Endothelial cell of umbilical vein (primary cell): ENCODE measurements around the gene LRRC8B. TPM values are rescaled to one million over a fixed set of nuclear protein-coding genes. Genes with fewer than 3 reads are reported as not detected.

Experiments
- BruUV-seq: library from RNA; stranded (reverse); fragments of 400-500 nt; replicated peaks from 2 replicates; lab custom pipeline; 2021; lab: Mats Ljungman, UMichigan
- CTCF ChIA-PET: fragments of 300-600, 350-600 bp; sonication (Branson Sonifier 250); formaldehyde crosslinking; loops from one replicate; lab custom pipeline; 2021; ENCODE audit warnings: antibody characterized with exemption, inconsistent platforms; lab: Charles Lee
- POLR2A ChIA-PET: fragments of 300-600, 350-600 bp; sonication (Branson Sonifier 250); formaldehyde crosslinking; loops from one replicate; lab custom pipeline; 2021; ENCODE audit warnings: antibody characterized with exemption, inconsistent platforms; lab: Charles Lee
- DNase-seq: peaks from one replicate; pipeline ENCODE4 v3.0.0-alpha.2; 2011; ENCODE audit warnings: low read depth, low spot score
- FAIRE-seq: peaks from 2 replicates; lab custom pipeline; 2011; peaks lifted over from hg19 to GRCh38; lab: Jason Lieb, UNC
- H2AFZ ChIP-seq: 2 replicates; pipeline ENCODE4 v1.6.0; 2012; ENCODE audit warnings: low read depth, low read length, control low read depth, inconsistent platforms
- H3K27ac ChIP-seq: 2 replicates; pipeline ENCODE4 v1.5.1; 2011; ENCODE audit warnings: low read depth, mild to moderate bottlenecking, control low read depth, low read length, moderate library complexity; ENCODE audit not compliant: insufficient read depth
- H3K27me3 ChIP-seq, 2 experiments: 2 replicates each; pipeline versions ENCODE4 v1.6.0 to v1.6.1; 2011; ENCODE audit warnings: low read length in 2 of 2, mixed read lengths in 1 of 2; ENCODE audit not compliant: control insufficient read depth in 2 of 2, insufficient read depth in 2 of 2
- H3K36me3 ChIP-seq, 2 experiments: 2 replicates in 1 of 2; 3 replicates in 1 of 2; pipeline ENCODE4 v1.5.1; 2011; ENCODE audit warnings: low read length in 2 of 2, mild to moderate bottlenecking in 1 of 2, moderate library complexity in 1 of 2; ENCODE audit not compliant: control insufficient read depth in 2 of 2, insufficient read depth in 2 of 2; ENCODE audit errors: extremely low read depth in 1 of 2
- H3K4me1 ChIP-seq: 3 replicates; pipeline ENCODE4 v1.5.1; 2011; ENCODE audit warnings: mild to moderate bottlenecking, low read length; ENCODE audit not compliant: control insufficient read depth, insufficient read depth; ENCODE audit errors: extremely low read depth
- H3K4me2 ChIP-seq: 2 replicates; pipeline ENCODE4 v1.6.1; 2011; ENCODE audit warnings: low read length, control low read depth, mixed read lengths; ENCODE audit not compliant: insufficient read depth
- H3K4me3 ChIP-seq, 3 experiments: fragments of 200-600 bp in 1 of 3; sonication (generic), shearing (Covaris generic) in 1 of 3; replicated peaks in 1 of 3; 2 replicates each; pipeline ENCODE4 v1.5.1; 2011 to 2016; ENCODE audit warnings: control low read depth in 3 of 3, low read length in 3 of 3, mild to moderate bottlenecking in 2 of 3, inconsistent platforms in 1 of 3, low read depth in 1 of 3, moderate library complexity in 1 of 3; ENCODE audit not compliant: insufficient read depth in 1 of 3
- H3K79me2 ChIP-seq: 2 replicates; pipeline ENCODE4 v1.6.0; 2012; ENCODE audit warnings: low read length, inconsistent platforms; ENCODE audit not compliant: control insufficient read depth, insufficient read depth
- H3K9ac ChIP-seq: replicated peaks from 2 replicates; pipeline ENCODE3; 2011; ENCODE audit warnings: low read length, control low read depth; ENCODE audit not compliant: insufficient read depth; ENCODE audit errors: extremely low read depth
- H3K9me1 ChIP-seq: replicated peaks from 3 replicates; pipeline ENCODE4 v1.6.0; 2011; ENCODE audit warnings: mild to moderate bottlenecking, low read length; ENCODE audit not compliant: control insufficient read depth, insufficient read depth; ENCODE audit errors: extremely low read depth
- H3K9me3 ChIP-seq: replicated peaks from 2 replicates; pipeline ENCODE4 v1.5.1; 2012; ENCODE audit warnings: low read length, inconsistent platforms; ENCODE audit not compliant: control insufficient read depth, insufficient read depth
- H4K20me1 ChIP-seq: replicated peaks from 2 replicates; pipeline ENCODE3; 2011; ENCODE audit warnings: mild to moderate bottlenecking, low read length; ENCODE audit not compliant: control insufficient read depth, insufficient read depth; ENCODE audit errors: extremely low read depth
- EZH2 ChIP-seq: IDR thresholded peaks from 2 replicates; pipeline ENCODE4 v1.6.1; 2012; ENCODE audit warnings: borderline replicate concordance, low read depth, mild to moderate bottlenecking, moderate library complexity, low read length, inconsistent platforms; ENCODE audit not compliant: severe bottlenecking
- FOS ChIP-seq: IDR thresholded peaks from 2 replicates; pipeline ENCODE4 v1.6.1; 2011; ENCODE audit warnings: mild to moderate bottlenecking, low read length, moderate library complexity, borderline replicate concordance; ENCODE audit not compliant: insufficient read depth
- GATA2 ChIP-seq: IDR thresholded peaks from 2 replicates; pipeline ENCODE4 v1.7.0; 2011; ENCODE audit warnings: low read depth, mild to moderate bottlenecking, moderate library complexity, mixed read lengths, low read length; ENCODE audit not compliant: insufficient read length, insufficient read depth
- JUN ChIP-seq: IDR thresholded peaks from 2 replicates; pipeline ENCODE4 v1.6.1; 2011; ENCODE audit warnings: borderline replicate concordance, low read depth; ENCODE audit not compliant: insufficient read length, insufficient read depth
- MYC ChIP-seq: IDR thresholded peaks from one replicate; pipeline ENCODE4 v1.6.1; 2011; ENCODE audit warnings: mild to moderate bottlenecking, low read depth, low read length
- POLR2A ChIP-seq: IDR thresholded peaks from 2 replicates; pipeline ENCODE4 v1.6.1; 2012; ENCODE audit warnings: low read depth, mild to moderate bottlenecking, control low read depth, low read length
- POLR2AphosphoS5 ChIP-seq: IDR thresholded peaks from 2 replicates; pipeline ENCODE4 v1.6.1; 2012; ENCODE audit warnings: low read depth, mild to moderate bottlenecking, control low read depth, low read length, moderate library complexity; ENCODE audit not compliant: insufficient read depth
- dilution Hi-C: fragments of 300-500 bp; cut with MboI; formaldehyde crosslinking; loops from one replicate; pipeline ENCODE4 v1.15.0; 2019; ENCODE audit warnings: low sequenced_read_pairs; ENCODE audit not compliant: extremely low pct_ligation_motif_present
- intact Hi-C: fragments of 100-400 bp; cut with micrococcal nuclease; formaldehyde crosslinking; loops from one replicate; pipeline ENCODE4 v1.10.0; 2022
- polyA plus RNA-seq, 4 experiments: library from polyadenylated mRNA; depleted of rRNA in 3 of 4; stranded (reverse) in 3 of 4; unstranded in 1 of 4; fragments of >200 nt; gene quantifications; 2 replicates each; pipeline versions ENCODE4 v1.2.1 to v1.2.3, GENCODE V29; 2011 to 2012; ENCODE audit warnings: missing spikeins in 1 of 4
- total RNA-seq: library from RNA; stranded (reverse); gene quantifications from 2 replicates; pipeline ENCODE4 v1.2.3, GENCODE V29; 2021
- TF ChIP-seq, protein P1 (sequence below): IDR thresholded peaks from 2 replicates; pipeline ENCODE4 v1.6.1; 2011; ENCODE audit not compliant: insufficient read depth, insufficient read length
- TF ChIP-seq, protein P2 (sequence below), 2 donors: IDR thresholded peaks; 1 replicate in 1 of 2; 2 replicates in 1 of 2; pipeline ENCODE4 v1.5.1; 2011; ENCODE audit warnings: low read length in 2 of 2, mild to moderate bottlenecking in 2 of 2, moderate library complexity in 2 of 2, control low read depth in 1 of 2, inconsistent platforms in 1 of 2, low read depth in 1 of 2; ENCODE audit not compliant: insufficient read depth in 1 of 2; ENCODE audit errors: extremely low read depth in 1 of 2

LRRC8B gene
- total and polyA plus RNA-seq, 2 donors (not counting 3 experiments of a cell fraction or from before 2014, with no cell fraction given), result 15.2 to 15.8 TPM

DNA sequence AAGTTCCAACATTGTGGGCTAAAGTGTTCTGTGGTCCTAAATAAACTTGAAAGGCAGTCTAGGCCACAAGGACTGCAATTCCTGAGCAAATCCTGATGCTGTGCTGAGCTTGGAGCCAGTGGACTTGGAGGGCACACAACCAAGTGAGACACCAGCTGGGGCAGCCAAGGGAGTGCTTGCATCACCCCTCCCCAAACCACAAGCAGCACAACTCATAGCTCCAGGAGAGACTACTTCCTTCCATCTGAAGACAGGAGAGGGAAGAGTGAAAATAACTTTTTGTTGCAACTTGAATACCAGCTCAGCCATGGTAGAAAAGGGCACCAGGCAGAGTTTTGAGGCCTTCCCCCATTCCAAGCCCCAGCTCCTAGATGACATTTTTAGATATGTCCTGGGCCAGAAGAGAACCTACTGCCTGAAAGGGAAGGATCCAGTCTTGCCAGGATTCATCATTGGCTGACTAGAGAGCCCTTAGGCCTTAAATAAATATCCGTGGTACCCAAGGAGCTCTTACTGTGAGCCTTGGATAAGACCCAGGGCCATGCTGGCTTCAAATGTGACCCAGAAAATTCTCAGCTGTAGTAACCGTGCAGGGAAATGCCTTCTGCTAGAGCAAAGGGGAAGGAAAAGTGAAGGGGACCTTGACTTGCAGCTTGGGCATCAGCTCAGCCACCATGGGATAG lies 35.4 kb upstream of the LRRC8B start:
- Histone ChIP-seq H3K9me3 (no peaks in the 10 kb centered on the region), H3K9me1 (no peaks in the 10 kb centered on the region), H3K36me3 (no peaks in the 10 kb centered on the region), H3K4me3 (no peak overlapping the region), H3K27me3 (peaks cover 0 to 14% of the 10 kb centered on the region in 2 experiments), H3K79me2 (no peaks in the 10 kb centered on the region), H2AFZ (no peak overlapping the region), H3K27ac (no peak overlapping the region), H3K4me2 (no peak overlapping the region), H3K4me1 (no peaks in the 10 kb centered on the region), H4K20me1 (no peaks in the 10 kb centered on the region), H3K9ac (no peak overlapping the region)
- dilution Hi-C loops, result no loop called here
- no peak for TF ChIP-seq JUN
- TF ChIP-seq POLR2A, result no peak
- TF ChIP-seq, protein P1, sequence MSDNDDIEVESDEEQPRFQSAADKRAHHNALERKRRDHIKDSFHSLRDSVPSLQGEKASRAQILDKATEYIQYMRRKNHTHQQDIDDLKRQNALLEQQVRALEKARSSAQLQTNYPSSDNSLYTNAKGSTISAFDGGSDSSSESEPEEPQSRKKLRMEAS, result no peak
- TF ChIP-seq EZH2, result no peak
- TF ChIP-seq GATA2, result no peak
- TF ChIP-seq MYC, result no peak
- TF ChIP-seq, protein P2, sequence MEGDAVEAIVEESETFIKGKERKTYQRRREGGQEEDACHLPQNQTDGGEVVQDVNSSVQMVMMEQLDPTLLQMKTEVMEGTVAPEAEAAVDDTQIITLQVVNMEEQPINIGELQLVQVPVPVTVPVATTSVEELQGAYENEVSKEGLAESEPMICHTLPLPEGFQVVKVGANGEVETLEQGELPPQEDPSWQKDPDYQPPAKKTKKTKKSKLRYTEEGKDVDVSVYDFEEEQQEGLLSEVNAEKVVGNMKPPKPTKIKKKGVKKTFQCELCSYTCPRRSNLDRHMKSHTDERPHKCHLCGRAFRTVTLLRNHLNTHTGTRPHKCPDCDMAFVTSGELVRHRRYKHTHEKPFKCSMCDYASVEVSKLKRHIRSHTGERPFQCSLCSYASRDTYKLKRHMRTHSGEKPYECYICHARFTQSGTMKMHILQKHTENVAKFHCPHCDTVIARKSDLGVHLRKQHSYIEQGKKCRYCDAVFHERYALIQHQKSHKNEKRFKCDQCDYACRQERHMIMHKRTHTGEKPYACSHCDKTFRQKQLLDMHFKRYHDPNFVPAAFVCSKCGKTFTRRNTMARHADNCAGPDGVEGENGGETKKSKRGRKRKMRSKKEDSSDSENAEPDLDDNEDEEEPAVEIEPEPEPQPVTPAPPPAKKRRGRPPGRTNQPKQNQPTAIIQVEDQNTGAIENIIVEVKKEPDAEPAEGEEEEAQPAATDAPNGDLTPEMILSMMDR (IDR thresholded peaks at IDR 0.05; ENCODE audit: extremely low read depth in 1 of 2, insufficient read depth in 1 of 2, low read depth in 1 of 2, low read length in 2 of 2), result no peak
- TF ChIP-seq FOS, result no peak
- no peak for TF ChIP-seq POLR2AphosphoS5
- CTCF ChIA-PET, result interaction anchor here (1.1 to 2.9 kb wide), 3 partner anchors 9 to 274 kb away, joined by 4 to 8 read pairs (median 6); no protein-coding TSS in a partner anchor
- BruUV-seq, result no TSS peak
- FAIRE-seq (no peak), DNase-seq (no peak)
- intact Hi-C loops, result no loop called here
- POLR2A ChIA-PET, result no interaction called here
